CD14-positive monocyte (primary cell): Measurements from ENCODE around the gene OGFOD2. TPM values are rescaled to one million over a fixed set of nuclear protein-coding genes. Genes with fewer than 3 reads are reported as not detected.

Experiments used
- DNase-seq, 3 donors: peaks; one replicate each; pipeline ENCODE4 v3.0.0-alpha.2; 2011 to 2022
- H2AFZ ChIP-seq: 2 replicates; pipeline ENCODE4 v1.6.0; 2012; ENCODE audit warnings: mild to moderate bottlenecking, low read depth, low read length, inconsistent platforms; ENCODE audit not compliant: insufficient read depth, poor library complexity, severe bottlenecking
- H3K27ac ChIP-seq, 2 donors: 1 replicate in 1 of 2; 2 replicates in 1 of 2; pipeline ENCODE4 v1.5.1; 2012 to 2013; ENCODE audit warnings: low read length in 2 of 2, control low read depth in 1 of 2, inconsistent platforms in 1 of 2, low read depth in 1 of 2, mild to moderate bottlenecking in 1 of 2
- H3K27me3 ChIP-seq, 2 donors: one replicate each; pipeline versions ENCODE4 v1.6.0 to v1.6.1; 2011 to 2013; ENCODE audit warnings: low read length in 2 of 2; ENCODE audit not compliant: control insufficient read depth in 2 of 2, insufficient read depth in 2 of 2
- H3K36me3 ChIP-seq, 2 donors: replicated peaks in 1 of 2; 1 replicate in 1 of 2; 2 replicates in 1 of 2; pipeline versions ENCODE4 v1.5.1 to v1.6.1; 2012 to 2013; ENCODE audit warnings: low read length in 2 of 2, control low read depth in 1 of 2, inconsistent platforms in 1 of 2, mild to moderate bottlenecking in 1 of 2; ENCODE audit not compliant: insufficient read depth in 2 of 2, control insufficient read depth in 1 of 2
- H3K4me1 ChIP-seq, 2 donors: 1 replicate in 1 of 2; 2 replicates in 1 of 2; pipeline versions ENCODE4 v1.5.1 to v1.6.1; 2012 to 2013; ENCODE audit warnings: low read length in 2 of 2, control low read depth in 1 of 2, inconsistent platforms in 1 of 2, mild to moderate bottlenecking in 1 of 2, moderate library complexity in 1 of 2; ENCODE audit not compliant: insufficient read depth in 2 of 2, control insufficient read depth in 1 of 2
- H3K4me2 ChIP-seq: replicated peaks from 2 replicates; pipeline ENCODE3; 2012; ENCODE audit warnings: low read length, moderate library complexity, mild to moderate bottlenecking; ENCODE audit not compliant: poor library complexity, severe bottlenecking; ENCODE audit errors: extremely low read depth
- H3K4me3 ChIP-seq, 3 experiments: fragments of 200-600 bp in 1 of 3; sonication (generic) in 1 of 3; replicated peaks in 1 of 3; 1 replicate in 2 of 3; 2 replicates in 1 of 3; pipeline ENCODE4 v1.5.1; 2011 to 2013; ENCODE audit warnings: low read length in 3 of 3, mild to moderate bottlenecking in 3 of 3, control low read depth in 2 of 3, low read depth in 2 of 3, inconsistent platforms in 1 of 3, moderate library complexity in 1 of 3
- H3K79me2 ChIP-seq: 2 replicates; pipeline ENCODE4 v1.6.0; 2012; ENCODE audit warnings: mild to moderate bottlenecking, control low read depth, inconsistent platforms, low read length, moderate library complexity; ENCODE audit not compliant: insufficient read depth
- H3K9ac ChIP-seq: 2 replicates; pipeline ENCODE4 v1.6.0; 2017; ENCODE audit warnings: low read length, mild to moderate bottlenecking; ENCODE audit not compliant: insufficient read depth, poor library complexity, severe bottlenecking
- H3K9me3 ChIP-seq, 2 donors: replicated peaks in 1 of 2; 1 replicate in 1 of 2; 2 replicates in 1 of 2; pipeline versions ENCODE4 v1.5.1 to v1.6.1; 2012 to 2013; ENCODE audit warnings: low read length in 2 of 2, control low read depth in 1 of 2; ENCODE audit not compliant: control insufficient read depth in 1 of 2, insufficient read depth in 1 of 2
- H4K20me1 ChIP-seq: 2 replicates; pipeline ENCODE4 v1.6.0; 2012; ENCODE audit warnings: mild to moderate bottlenecking, low read length, control low read depth, moderate library complexity; ENCODE audit not compliant: insufficient read depth
- H3K27ac Mint-ChIP-seq, 7 donors: one replicate each; pipeline ENCODE4 v1.8.0; 2020; ENCODE audit warnings: mild to moderate bottlenecking in 7 of 7, mixed read lengths in 7 of 7, moderate library complexity in 6 of 7, inconsistent platforms in 2 of 7
- H3K27me3 Mint-ChIP-seq, 3 donors: one replicate each; pipeline ENCODE4 v1.8.0; 2021 to 2022; ENCODE audit warnings: low read depth in 3 of 3, mild to moderate bottlenecking in 3 of 3, mixed read lengths in 3 of 3, moderate library complexity in 3 of 3, inconsistent platforms in 1 of 3
- H3K36me3 Mint-ChIP-seq, 2 donors: one replicate each; pipeline ENCODE4 v1.8.0; 2020; ENCODE audit warnings: mixed read lengths in 2 of 2, inconsistent platforms in 1 of 2, mild to moderate bottlenecking in 1 of 2
- H3K4me1 Mint-ChIP-seq: one replicate; pipeline ENCODE4 v1.8.0; 2020; ENCODE audit warnings: mild to moderate bottlenecking, mixed read lengths
- H3K4me3 Mint-ChIP-seq, 2 donors: one replicate each; pipeline ENCODE4 v1.8.0; 2020; ENCODE audit warnings: mild to moderate bottlenecking in 2 of 2, mixed read lengths in 2 of 2, moderate library complexity in 1 of 2
- H3K9me3 Mint-ChIP-seq, 7 donors: one replicate each; pipeline ENCODE4 v1.8.0; 2020 to 2022; ENCODE audit warnings: mixed read lengths in 7 of 7, mild to moderate bottlenecking in 6 of 7, moderate library complexity in 6 of 7, inconsistent platforms in 2 of 7
- CTCF ChIP-seq: fragments of 200-600 bp; IDR thresholded peaks from one replicate; pipeline ENCODE4 v1.8.0; 2022; ENCODE audit warnings: antibody characterized with exemption, mild to moderate bottlenecking
- WGBS: methylation state at CpG from one replicate; pipeline ENCODE4 v1.1.5; 2013; ENCODE audit warnings: missing lambda C conversion rate; ENCODE audit not compliant: insufficient coverage; 5-methylcytosine and 5-hydroxymethylcytosine counted together
- intact Hi-C, 2 donors: fragments of 100-400 bp; cut with micrococcal nuclease; formaldehyde crosslinking; loops; one replicate each; pipeline versions ENCODE4 v1.15.0 to v1.15.1; 2023
- polyA plus RNA-seq, 3 donors: library from polyadenylated mRNA; depleted of rRNA in 1 of 3; unstranded in 2 of 3; stranded (reverse) in 1 of 3; fragments of 300-500 nt in 2 of 3; fragments of >200 nt in 1 of 3; fragmentation: Illumina TruSeq in 2 of 3; gene quantifications; 1 replicate in 2 of 3; 2 replicates in 1 of 3; pipeline ENCODE4 v1.2.3, GENCODE V29; 2012 to 2021

Gene OGFOD2
- polyA plus RNA-seq, 3 donors = 13.0 to 30.3 (median 13.6) TPM

GRCh38 chr12:122987086-122987951, 12.3 kb downstream of the OGFOD2 start:
- no peak for TF ChIP-seq CTCF
- peaks cover 9% of the 10 kb centered on the region in 2 donors for H3K36me3 ChIP-seq
- no peak overlapping the region for H3K4me3 Mint-ChIP-seq
- peaks cover 33% of the 10 kb centered on the region for H3K4me1 Mint-ChIP-seq
- peaks cover 6 to 10% of the 10 kb centered on the region in 2 donors for H3K36me3 Mint-ChIP-seq
- no peak overlapping the region for H3K4me3 ChIP-seq
- peak overlapping the region in 1 of 7 donors; percentile 48 for H3K27ac Mint-ChIP-seq
- DNase-seq = no peak
- H3K9me3 Mint-ChIP-seq = no peaks in the 10 kb centered on the region
- H3K9me3 ChIP-seq = no peaks in the 10 kb centered on the region
- H3K27me3 ChIP-seq = no peaks in the 10 kb centered on the region
- no peak overlapping the region for H3K9ac ChIP-seq
- H3K27ac ChIP-seq = no peak overlapping the region
- H3K4me1 ChIP-seq = peaks cover 32 to 33% of the 10 kb centered on the region in 2 donors
- no peak overlapping the region for H3K4me2 ChIP-seq
- H3K27me3 Mint-ChIP-seq = peaks cover 0 to 2% (median 0%) of the 10 kb centered on the region in 3 donors
- H3K79me2 ChIP-seq = peaks cover 4% of the 10 kb centered on the region
- H2AFZ ChIP-seq = no peak overlapping the region
- peaks cover 15% of the 10 kb centered on the region for H4K20me1 ChIP-seq
- intact Hi-C loops = no loop called here
- 97% methylated on average over 39 of the region's 39 CpGs for WGBS

- Mint-ChIP-seq H3K4me3 (no peak overlapping the region), H3K27me3 (peaks cover 0 to 2% (median 0%) of the 10 kb centered on the region in 3 donors), H3K27ac (peak overlapping the region in 1 of 7 donors; percentile 48), H3K4me1 (peaks cover 25% of the 10 kb centered on the region), H3K9me3 (no peaks in the 10 kb centered on the region), H3K36me3 (peaks cover 2 to 4% of the 10 kb centered on the region in 2 donors)
- Histone ChIP-seq H2AFZ (no peak overlapping the region), H3K4me1 (peaks cover 25 to 26% of the 10 kb centered on the region in 2 donors), H4K20me1 (peaks cover 7% of the 10 kb centered on the region), H3K4me3 (no peak overlapping the region), H3K9me3 (no peaks in the 10 kb centered on the region), H3K27ac (no peak overlapping the region), H3K79me2 (no peaks in the 10 kb centered on the region), H3K27me3 (no peaks in the 10 kb centered on the region), H3K36me3 (peaks cover 2% of the 10 kb centered on the region in 2 donors), H3K4me2 (no peak overlapping the region), H3K9ac (no peak overlapping the region)
- WGBS = 94% methylated on average over 7 of the region's 13 CpGs
- TF ChIP-seq CTCF = no peak
- intact Hi-C loops = no loop called here
- DNase-seq = no peak
These were observed 13.0 kb downstream of the OGFOD2 start for GRCh38 chr12:122988036-122988435.
